Gastroesophageal sphincter (tissue), 3 donors: ENCODE data around the gene ADPRH.

Experiments
- POLR2AphosphoS5 ChIP-seq: sonication (generic); formaldehyde crosslinking; IDR thresholded peaks from one replicate; pipeline ENCODE4 v1.6.1; 2017; ENCODE audit warnings: antibody characterized with exemption
- TF ChIP-seq, protein P1 (sequence below), 4 experiments: fragments of 200-600 bp in 2 of 4; fragments of 450-650 bp in 2 of 4; sonication (generic) in 1 of 4; IDR thresholded peaks; one replicate each; pipeline ENCODE4 v1.5.1; 2017 to 2019; ENCODE audit warnings: antibody characterized with exemption in 4 of 4, mild to moderate bottlenecking in 2 of 4, moderate library complexity in 2 of 4

DNA sequence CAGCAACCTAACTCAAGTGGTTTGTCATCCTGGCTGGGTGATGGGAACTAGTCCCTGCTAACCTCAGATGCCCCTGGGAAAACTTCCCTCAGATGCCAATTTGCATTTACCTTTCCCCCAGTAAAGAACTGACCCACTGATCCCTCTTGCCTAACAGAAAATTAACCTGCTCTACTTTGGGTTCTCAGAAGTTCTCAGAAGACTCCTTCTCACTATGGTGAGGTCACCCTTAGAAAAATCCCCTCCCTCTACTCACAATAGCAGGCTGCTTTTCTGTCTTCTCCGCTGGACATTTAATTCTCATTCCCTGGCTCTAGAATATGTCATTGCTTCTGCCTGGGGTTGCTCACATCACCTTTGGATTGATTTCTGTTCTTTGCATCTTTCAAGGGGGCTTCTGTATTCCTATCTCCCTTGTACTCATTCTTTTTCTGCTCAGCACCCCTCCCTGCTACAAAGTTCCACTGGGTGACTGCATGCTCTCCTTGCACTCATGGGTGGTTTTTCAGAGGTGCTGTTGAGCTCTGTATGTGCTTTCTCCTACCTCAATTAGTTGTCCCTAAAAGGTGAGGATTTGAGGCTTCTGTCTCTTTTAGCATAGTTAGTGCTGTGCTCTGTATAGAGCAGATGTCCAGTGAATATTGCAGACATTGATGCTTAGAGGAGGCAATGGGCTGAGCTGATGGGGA lies 19.3 kb downstream of the ADPRH start:
- TF ChIP-seq, protein P1, sequence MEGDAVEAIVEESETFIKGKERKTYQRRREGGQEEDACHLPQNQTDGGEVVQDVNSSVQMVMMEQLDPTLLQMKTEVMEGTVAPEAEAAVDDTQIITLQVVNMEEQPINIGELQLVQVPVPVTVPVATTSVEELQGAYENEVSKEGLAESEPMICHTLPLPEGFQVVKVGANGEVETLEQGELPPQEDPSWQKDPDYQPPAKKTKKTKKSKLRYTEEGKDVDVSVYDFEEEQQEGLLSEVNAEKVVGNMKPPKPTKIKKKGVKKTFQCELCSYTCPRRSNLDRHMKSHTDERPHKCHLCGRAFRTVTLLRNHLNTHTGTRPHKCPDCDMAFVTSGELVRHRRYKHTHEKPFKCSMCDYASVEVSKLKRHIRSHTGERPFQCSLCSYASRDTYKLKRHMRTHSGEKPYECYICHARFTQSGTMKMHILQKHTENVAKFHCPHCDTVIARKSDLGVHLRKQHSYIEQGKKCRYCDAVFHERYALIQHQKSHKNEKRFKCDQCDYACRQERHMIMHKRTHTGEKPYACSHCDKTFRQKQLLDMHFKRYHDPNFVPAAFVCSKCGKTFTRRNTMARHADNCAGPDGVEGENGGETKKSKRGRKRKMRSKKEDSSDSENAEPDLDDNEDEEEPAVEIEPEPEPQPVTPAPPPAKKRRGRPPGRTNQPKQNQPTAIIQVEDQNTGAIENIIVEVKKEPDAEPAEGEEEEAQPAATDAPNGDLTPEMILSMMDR (IDR thresholded peaks at IDR 0.05), result no peak
- TF ChIP-seq POLR2AphosphoS5, result no peak
